Stomach (tissue), 4 donors: ENCODE results near the gene ROBO1.

Experiments
- CTCF ChIP-seq, 7 experiments: fragments of 450-650 bp in 4 of 7; fragments of 200-600 bp in 3 of 7; sonication (generic) in 3 of 7; IDR thresholded peaks; one replicate each; pipeline ENCODE4 v1.5.1; 2016 to 2019; ENCODE audit warnings: antibody characterized with exemption in 7 of 7, control low read depth in 2 of 7, mild to moderate bottlenecking in 1 of 7
- POLR2A ChIP-seq, 4 donors: fragments of 450-650 bp; IDR thresholded peaks; one replicate each; pipeline ENCODE4 v1.6.1; 2016; ENCODE audit warnings: antibody characterized with exemption in 4 of 4, control low read depth in 2 of 4, mild to moderate bottlenecking in 1 of 4, moderate library complexity in 1 of 4
- POLR2AphosphoS5 ChIP-seq, 3 donors: sonication (generic); formaldehyde crosslinking; IDR thresholded peaks; one replicate each; pipeline ENCODE4 v1.6.1; 2016; ENCODE audit warnings: antibody characterized with exemption in 3 of 3

GRCh38 chr3:78880603-78881461 lies 887.0 kb downstream of the ROBO1 start:
- TF ChIP-seq CTCF (IDR thresholded peaks at IDR 0.05) (no peak), POLR2A (IDR thresholded peaks at IDR 0.05) (no peak), POLR2AphosphoS5 (IDR thresholded peaks at IDR 0.05) (no peak)
